HG03432 (cell line): ENCODE measurements around the gene DLX3.
"Not testable (repeated sequence)": the region's sequence is repeated elsewhere in the genome, so short reads cannot be mapped to it uniquely, and the experiment has no call there.

ENCODE experiments used
- ATAC-seq: cut with Tn5 transposase; IDR thresholded peaks from one replicate; pipeline ENCODE4 v1.9.1; 2021; ENCODE audit warnings: mild to moderate bottlenecking, moderate library complexity; ENCODE audit not compliant: unreplicated experiment

The DLX3 gene

GRCh38 chr17:49995055-49995738, at the start of gene DLX3:
Gene DLX3 (minus strand): TSS chr17:49995224. CDS start chr17:49994998, 226 bp downstream.
- ATAC-seq: no peak

- no peak for ATAC-seq
Observed at GRCh38 chr17:50044483-50044882, 49.5 kb upstream of the DLX3 start.

GRCh38 chr17:50043290-50044148, 48.5 kb upstream of the DLX3 start:
- ATAC-seq: no peak

DNA sequence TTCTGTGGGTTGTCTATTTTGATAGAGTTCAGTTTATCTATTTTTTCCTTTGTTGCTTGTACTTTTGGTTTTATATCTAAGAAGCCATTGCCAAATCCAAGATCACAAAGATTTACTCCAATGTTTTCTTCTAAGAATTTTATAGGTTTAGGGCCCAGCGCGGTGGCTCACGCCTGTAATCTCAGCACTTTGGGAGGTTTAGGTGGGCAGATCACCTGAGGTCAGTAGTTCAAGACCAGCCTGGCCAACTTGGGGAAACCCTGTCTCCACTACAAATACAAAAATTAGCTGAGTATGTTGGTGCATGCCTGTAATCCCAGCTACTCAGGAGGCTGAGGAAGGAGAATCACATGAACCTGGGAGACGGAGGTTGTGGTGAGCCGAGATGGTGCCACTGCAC, 47.2 kb upstream of the DLX3 start:
- no peak for ATAC-seq

GRCh38 chr17:50040496-50040895, 45.5 kb upstream of the DLX3 start:
- not testable (repeated sequence) for ATAC-seq

GRCh38 chr17:50039058-50039457, 44.0 kb upstream of the DLX3 start:
- no peak for ATAC-seq

DNA sequence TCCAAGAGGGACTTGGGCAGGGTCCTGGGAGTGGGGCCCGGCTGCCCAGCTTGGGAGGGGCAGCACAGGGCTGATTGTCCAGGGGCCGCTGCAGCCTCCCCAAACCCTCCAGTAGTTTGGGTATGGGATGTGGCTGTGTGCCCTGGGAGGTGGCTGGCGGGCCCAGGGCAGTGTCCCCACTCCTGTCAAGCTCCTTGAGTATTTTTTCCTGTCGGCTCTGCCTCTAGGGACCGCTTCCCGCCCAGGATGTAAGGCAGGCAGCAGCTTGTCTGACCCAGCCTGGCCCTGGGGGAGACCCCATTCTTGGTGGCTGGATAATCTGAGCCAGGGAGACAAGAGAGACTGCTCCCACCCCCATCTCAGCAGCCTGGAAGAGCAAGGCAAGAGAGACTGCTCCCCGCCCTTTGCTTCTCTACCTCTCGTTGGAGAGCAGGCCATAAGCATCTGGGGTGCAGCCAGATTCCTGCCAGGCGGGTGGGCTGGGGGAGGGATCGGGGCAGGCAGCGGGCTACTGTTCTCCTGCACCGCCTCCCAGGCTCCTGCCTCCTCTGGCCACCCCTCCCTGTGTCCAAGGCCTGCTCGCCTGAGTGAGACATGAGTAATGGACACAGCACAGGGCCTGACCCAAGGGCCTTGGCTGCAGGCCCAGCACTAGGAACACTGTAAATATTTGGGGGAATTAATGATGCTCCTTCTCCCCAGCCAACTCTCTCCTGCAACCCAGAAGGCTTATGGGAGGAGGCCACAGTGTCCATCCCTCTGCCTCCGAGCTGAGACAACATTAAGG, 42.5 kb upstream of the DLX3 start:
- ATAC-seq: no peak

- no peak for ATAC-seq
Observed at GRCh38 chr17:50036455-50037261, 41.6 kb upstream of the DLX3 start.

GRCh38 chr17:50035945-50036344, 40.9 kb upstream of the DLX3 start:
- no peak for ATAC-seq

- ATAC-seq: no peak
Observed at GRCh38 chr17:50035421-50035879, 40.4 kb upstream of the DLX3 start.

DNA sequence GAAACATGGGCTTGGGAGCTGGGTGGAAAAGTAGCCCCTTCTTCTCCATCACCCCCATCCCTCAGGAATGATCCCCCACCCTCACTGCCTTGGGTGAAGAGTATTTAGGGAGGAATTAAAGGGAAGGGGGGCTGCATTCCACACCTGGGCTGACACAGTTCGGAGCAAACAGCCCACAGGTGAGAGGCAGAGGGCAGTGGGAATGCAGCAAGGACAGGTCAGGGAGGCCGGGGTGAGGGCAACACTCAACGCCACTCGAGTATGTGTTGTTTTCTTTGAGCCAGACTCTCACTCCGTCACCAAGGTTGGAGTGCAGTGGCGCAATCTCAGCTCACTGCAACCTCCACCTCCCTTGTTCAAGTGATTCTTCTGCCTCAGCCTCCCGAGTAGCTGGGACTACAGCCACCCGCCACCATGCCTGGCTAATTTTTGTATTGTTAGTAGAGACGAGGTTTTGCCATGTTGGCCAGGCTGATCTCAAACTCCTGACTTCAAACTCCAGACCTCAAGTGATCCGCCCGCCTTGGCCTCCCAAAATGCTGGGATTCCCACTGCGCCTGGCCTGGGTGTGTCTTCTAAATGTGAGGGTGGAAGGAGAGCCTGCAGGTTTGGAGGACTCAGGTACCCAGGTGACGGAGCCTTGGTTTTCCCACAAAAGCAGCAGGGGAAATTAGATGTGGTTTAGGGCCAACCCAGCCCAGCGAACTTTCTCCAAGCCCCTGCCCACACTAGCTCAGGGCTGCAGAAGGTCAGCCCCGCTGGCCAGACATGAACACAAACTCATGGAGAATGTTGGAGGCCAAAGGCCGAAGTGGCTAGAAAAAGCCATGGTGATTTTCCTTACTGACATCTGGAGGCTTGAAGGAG, 39.7 kb upstream of the DLX3 start:
- ATAC-seq: no peak

- no peak for ATAC-seq
Observed at GRCh38 chr17:50033316-50033715, 38.3 kb upstream of the DLX3 start.

DNA sequence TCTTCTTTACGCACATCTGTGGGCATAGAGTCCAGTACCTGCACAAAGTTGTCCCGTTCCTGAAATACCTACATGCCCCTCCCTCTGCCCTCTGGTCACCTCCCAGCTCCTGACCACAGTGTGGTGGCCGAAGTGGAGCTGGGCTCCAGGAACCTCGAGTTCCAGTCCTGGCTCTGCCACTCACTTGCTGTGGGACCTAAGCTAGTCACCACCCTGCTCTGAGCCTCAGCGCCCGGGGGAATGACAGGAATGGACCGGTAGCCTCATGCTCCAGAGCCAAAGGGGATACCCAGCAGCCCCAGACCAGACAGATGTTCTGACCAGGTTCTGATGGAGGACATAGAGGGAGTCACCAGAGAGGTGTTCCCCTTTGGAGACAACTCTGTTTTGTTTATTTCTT, 34.2 kb upstream of the DLX3 start:
- no peak for ATAC-seq

- no peak for ATAC-seq
Observed at GRCh38 chr17:50028736-50029120, 33.7 kb upstream of the DLX3 start.

DNA sequence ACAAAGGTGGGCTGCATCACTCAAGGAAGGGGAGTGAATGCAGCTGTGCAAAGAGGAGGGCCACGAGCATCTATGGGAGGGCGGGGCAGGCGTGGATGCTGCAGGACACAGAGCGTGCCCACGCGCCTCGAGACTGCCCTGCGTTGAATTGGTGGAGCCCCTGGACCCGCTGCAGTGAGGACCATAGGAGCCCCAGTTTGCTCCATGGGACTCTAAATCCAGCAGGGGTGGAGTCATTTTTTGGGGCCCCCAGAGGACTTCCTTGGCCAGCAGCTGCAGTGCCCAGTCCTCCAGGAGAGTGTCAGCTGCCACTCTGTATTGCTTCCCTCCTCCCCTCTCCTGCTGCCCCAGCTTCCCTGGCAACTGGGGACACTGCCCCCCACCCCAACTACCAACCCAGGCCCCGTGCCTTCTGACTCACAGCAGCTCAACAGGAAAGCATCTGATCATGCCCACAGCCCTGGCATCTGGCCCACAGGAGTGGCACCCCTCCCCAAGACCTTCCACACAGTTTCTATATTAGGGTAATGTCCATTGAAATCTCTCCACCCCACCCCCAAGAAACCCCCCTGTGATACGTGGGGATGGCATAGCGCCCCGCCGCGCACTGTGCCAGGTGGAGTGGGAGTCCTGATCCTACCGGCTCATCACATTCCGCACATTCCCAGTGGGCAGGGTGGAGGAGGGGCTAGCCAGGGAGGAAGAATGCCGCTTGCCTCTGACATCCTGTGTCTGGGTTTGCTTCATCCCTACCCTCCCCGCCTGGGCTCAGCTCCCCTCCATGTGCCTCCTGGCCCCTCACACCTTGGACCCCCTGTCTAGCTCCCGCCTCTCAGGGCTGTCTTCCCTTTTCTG, 33.1 kb upstream of the DLX3 start:
- ATAC-seq: no peak

- ATAC-seq: no peak
Observed at GRCh38 chr17:50027172-50027880, 32.3 kb upstream of the DLX3 start.

GRCh38 chr17:50026837-50027171, 31.8 kb upstream of the DLX3 start:
- no peak for ATAC-seq

DNA sequence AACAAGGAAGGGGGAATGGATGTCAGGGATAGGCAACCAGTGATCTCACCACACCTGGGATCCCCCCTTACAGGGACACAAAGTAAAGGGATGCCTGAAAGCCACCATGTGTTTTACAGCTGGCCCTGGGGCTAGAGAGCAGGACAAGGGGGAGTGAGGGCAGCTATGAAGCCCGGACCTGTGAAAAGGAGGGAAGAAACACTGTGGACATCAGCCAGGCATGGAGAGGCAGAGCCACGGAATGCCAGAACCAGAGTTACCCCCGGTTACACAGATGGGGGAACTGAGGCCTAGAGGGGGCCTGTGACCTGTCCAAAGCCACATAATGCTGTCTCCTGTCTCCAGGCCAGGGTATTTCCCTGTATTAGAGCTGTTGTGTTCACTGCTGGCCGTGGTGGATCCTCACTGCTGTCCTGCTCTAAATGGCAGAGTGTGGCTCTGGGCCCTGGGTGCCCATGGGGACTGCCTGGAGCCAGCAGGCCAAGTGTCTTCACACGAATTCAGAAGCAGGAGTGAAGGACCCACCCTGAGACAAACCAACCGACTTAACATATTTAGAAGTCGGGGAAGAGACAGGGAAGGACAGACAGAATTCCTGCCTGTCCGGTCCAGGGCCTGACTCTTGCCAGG, 31.1 kb upstream of the DLX3 start:
- ATAC-seq: no peak
